Peyer's patch (tissue), 4 donors: ENCODE measurements around the gene NUTM2D. TPM values are rescaled to one million over a fixed set of nuclear protein-coding genes. Genes with fewer than 3 reads are reported as not detected.
"Not testable (repeated sequence)": the region's sequence is repeated elsewhere in the genome, so short reads cannot be mapped to it uniquely, and the experiment has no call there.

Experiments used
- DNase-seq, 3 donors: peaks; one replicate each; pipeline ENCODE4 v3.0.0-alpha.2; 2017 to 2019
- H3K27ac ChIP-seq, 4 donors: fragments of 200-600 bp; sonication (generic); one replicate each; pipeline ENCODE4 v1.5.1; 2016 to 2019
- H3K27me3 ChIP-seq, 2 donors: fragments of 200-600 bp; sonication (generic); one replicate each; pipeline ENCODE4 v1.5.1; 2019
- H3K36me3 ChIP-seq, 3 donors: fragments of 200-600 bp; sonication (generic); one replicate each; pipeline ENCODE4 v1.5.1; 2016 to 2019
- H3K4me1 ChIP-seq, 4 donors: fragments of 200-600 bp; sonication (generic); one replicate each; pipeline ENCODE4 v1.5.1; 2016 to 2019
- H3K4me3 ChIP-seq, 4 donors: fragments of 200-600 bp; sonication (generic); 1 replicate in 3 of 4; 2 replicates in 1 of 4; pipeline ENCODE4 v1.5.1; 2016 to 2019; ENCODE audit warnings: mild to moderate bottlenecking in 1 of 4
- H3K9me3 ChIP-seq, 4 donors: fragments of 200-600 bp; sonication (generic); one replicate each; pipeline ENCODE4 v1.5.1; 2016 to 2019; ENCODE audit warnings: mild to moderate bottlenecking in 1 of 4
- total RNA-seq, 4 donors: library from RNA; depleted of rRNA; stranded (reverse); fragments of >200 nt; gene quantifications; one replicate each; pipeline ENCODE4 v1.1.0, GENCODE V29; 2016

The NUTM2D gene
- total RNA-seq = 1 to 10 TPM in 3 of 4 donors, not detected in 1; 1.6 to 9.3 (median 3.4) TPM

- H3K27me3 ChIP-seq, H3K36me3 ChIP-seq, DNase-seq, H3K9me3 ChIP-seq, H3K4me1 ChIP-seq, H3K27ac ChIP-seq, H3K4me3 ChIP-seq: not testable (repeated sequence)
Observed at GRCh38 chr10:87357444-87357843, at the start of gene NUTM2D. Gene NUTM2D, plus strand, starts transcription at chr10:87357744. Its CDS starts 522 bp downstream, at chr10:87358266.

DNA sequence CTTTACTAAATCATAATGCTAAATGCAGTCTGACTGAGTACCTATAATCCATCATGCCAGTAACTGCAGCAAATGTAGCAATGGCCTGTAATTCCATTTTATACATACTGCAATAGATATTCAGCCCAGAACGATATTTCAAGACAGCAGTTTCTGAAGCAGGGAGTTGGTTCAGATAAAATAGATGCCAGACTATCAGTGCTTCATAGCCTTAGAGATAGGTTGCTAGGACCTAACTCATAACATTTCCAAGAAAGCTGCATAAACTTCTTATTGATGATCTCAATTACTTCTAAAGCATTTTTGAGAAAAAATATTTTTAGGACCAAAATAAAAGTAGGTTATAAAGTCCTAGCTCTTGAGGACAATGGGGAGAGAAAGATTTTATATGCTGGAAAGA lies 48.8 kb upstream of the NUTM2D start:
- H3K4me3 ChIP-seq, H3K36me3 ChIP-seq, H3K4me1 ChIP-seq, H3K9me3 ChIP-seq, H3K27ac ChIP-seq, H3K27me3 ChIP-seq, DNase-seq: not testable (repeated sequence)

DNA sequence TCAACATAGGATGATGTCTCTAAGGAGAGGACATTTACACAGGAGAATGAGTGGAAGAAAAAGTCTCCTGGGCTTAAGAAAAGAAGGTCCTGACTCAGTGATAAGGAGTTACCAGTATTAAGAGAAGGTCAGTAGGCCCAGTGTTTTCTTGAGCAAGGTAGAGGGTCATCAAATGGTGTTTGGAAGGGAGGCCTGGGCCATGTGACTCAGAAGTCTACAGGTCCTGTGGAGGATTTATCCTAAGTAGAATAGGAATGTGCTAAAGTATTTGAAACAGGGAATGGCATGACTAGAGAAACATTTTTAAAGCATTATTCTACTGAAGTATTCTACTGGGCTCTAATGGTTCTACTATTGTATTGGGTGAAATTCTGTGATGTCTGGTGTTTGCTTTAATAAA lies 47.9 kb upstream of the NUTM2D start:
- not testable (repeated sequence) for DNase-seq, H3K4me3 ChIP-seq, H3K27me3 ChIP-seq, H3K27ac ChIP-seq, H3K9me3 ChIP-seq, H3K4me1 ChIP-seq, H3K36me3 ChIP-seq

DNA sequence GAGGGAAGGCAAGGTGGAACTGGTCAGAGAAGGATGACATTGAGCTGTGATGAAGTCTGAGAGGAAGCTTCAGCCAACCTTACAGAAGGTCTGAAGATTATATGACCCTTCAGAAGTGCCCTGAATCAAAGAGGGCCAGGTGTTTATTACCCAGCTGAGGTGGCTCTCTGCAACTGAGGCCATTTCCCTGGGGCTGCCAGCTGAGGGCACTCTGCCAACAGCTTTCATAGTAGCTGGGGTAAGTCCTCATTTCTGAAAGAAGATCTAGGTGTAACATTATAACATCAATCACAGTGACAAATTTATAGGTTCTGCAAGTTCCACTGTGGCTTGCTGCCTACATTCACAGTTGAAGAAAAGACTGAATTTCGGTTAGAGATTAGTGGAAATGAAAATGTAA lies 46.0 kb upstream of the NUTM2D start:
- not testable (repeated sequence) for H3K27ac ChIP-seq, H3K36me3 ChIP-seq, DNase-seq, H3K9me3 ChIP-seq, H3K27me3 ChIP-seq, H3K4me3 ChIP-seq, H3K4me1 ChIP-seq

DNA sequence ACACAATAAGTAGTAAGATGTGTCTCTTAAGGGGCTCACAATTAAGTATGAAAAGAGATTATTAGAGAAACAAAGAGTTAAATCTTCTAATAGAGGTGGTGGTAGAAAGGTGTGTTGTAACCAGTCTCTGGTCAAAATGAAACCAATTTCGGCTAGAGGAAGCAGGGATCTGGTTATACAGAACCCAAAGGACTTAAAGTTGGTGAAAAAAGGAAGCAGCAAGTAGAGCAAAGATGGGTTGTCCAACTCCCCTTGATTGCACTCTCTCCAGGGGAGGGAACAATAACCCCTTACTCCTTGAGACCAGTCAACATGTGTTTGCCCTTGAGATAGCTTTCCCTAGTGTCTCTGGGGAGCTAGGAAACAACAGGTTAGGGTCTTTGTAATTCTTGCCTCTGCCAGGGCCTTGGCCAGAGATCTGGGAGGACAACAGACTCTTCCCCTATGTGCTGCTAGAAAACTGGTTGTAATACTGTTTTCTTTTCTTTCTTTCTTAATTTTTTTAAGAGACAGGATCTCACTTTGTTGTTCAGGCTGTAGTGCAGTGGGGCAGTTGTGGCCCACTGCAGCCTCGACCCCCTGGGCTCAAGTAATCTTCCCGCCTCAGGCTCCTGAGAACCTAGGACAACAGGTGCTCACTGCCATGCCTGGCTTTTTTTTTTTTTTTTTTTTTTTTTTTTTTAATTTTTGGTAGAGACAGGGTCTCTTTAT lies 43.7 kb upstream of the NUTM2D start:
- not testable (repeated sequence) for DNase-seq, H3K36me3 ChIP-seq, H3K27me3 ChIP-seq, H3K27ac ChIP-seq, H3K4me1 ChIP-seq, H3K9me3 ChIP-seq, H3K4me3 ChIP-seq

DNA sequence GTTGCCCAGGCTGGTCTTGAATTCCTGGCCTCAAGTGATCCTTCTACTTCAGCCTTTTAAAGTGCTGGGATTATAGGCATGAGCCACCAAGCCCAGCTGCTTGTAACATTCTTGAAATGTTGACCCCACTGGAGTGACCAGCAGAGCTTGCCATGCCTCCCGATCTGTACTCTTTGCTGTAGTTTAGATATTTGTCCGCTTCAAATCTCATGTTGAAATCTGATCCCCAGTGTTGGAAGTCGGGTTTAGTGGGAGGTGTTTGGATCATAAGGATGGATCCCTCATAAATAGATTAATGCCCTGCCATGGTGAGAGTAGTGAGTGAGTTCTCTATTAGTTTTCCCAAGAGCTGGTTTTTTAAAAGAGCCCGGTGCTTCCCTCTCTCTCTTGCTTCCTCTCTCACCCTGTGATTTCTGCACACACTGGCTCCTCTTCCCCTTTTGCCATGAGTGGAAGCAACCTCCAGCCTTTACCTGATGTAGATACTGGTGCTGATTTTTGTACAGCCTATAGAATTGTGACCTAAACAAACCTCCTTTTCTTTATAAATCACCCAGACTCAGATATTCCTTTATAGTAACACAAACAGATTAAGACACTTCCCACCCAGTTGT lies 43.1 kb upstream of the NUTM2D start:
- not testable (repeated sequence) for DNase-seq, H3K4me1 ChIP-seq, H3K9me3 ChIP-seq, H3K27me3 ChIP-seq, H3K4me3 ChIP-seq, H3K36me3 ChIP-seq, H3K27ac ChIP-seq

DNA sequence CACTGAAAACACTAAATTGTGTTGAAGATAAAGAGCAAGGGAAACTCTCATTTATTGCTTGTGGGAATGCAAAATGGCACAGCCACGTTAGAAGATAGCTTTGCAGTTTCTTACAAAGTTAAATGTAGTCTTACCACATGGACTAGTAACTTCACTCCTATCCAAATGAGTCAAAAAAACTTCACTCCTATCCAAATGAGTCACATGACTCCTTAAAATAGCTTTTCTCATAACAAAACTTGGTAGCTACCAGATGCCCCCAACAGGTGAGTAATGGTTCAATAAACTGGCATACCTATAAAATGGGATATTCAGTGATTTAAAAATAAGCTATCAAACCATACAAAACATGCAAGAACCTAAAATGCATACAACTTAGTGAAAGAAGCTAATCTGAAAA lies 36.0 kb upstream of the NUTM2D start:
- H3K9me3 ChIP-seq, H3K27me3 ChIP-seq, H3K4me3 ChIP-seq: not testable (repeated sequence)

DNA sequence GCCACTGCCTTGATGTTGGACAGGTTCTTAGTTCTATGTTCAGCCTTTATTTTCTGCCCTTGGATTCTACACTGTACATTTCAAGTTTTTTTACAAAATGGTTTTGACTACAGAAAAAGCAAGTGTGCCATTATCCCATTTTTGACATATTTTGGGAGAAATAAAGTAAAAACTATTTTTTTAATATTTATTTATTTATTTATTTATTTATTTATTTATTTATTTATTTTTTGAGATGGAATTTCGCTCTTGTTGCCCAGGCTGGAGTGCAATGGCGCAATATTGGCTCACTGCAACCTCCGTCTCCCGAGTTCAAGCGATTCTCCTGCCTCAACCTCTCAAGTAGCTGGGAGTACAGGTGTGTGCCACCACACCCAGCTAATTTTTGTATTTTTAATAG lies 33.0 kb upstream of the NUTM2D start:
- DNase-seq, H3K9me3 ChIP-seq, H3K4me3 ChIP-seq, H3K36me3 ChIP-seq, H3K27me3 ChIP-seq, H3K4me1 ChIP-seq, H3K27ac ChIP-seq: not testable (repeated sequence)

More for the DNA sequence above, 36.0 kb upstream of the NUTM2D start:
- H3K36me3 ChIP-seq, H3K4me1 ChIP-seq, DNase-seq, H3K27ac ChIP-seq: not testable (repeated sequence)

DNA sequence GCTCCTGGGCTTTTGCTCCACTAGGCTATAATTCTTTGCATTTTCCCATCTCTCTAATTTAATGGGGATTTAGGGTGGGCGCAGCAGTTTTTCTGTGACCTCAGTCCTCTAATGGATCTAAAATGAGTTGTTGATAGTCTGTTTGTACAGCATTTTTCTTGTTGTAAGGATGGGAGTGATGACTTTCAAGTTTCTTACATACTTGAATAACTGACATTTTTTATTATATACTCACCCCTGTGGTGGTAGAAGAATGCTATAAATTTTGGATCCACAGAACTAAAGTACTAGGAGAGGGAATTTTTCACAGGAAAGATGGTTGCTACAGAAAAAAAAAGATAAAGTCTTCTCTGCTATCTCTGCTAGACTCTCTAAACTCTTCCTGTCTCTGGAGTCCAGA lies 29.6 kb upstream of the NUTM2D start:
- not testable (repeated sequence) for H3K9me3 ChIP-seq, H3K27ac ChIP-seq, H3K36me3 ChIP-seq, DNase-seq, H3K4me3 ChIP-seq, H3K4me1 ChIP-seq, H3K27me3 ChIP-seq

DNA sequence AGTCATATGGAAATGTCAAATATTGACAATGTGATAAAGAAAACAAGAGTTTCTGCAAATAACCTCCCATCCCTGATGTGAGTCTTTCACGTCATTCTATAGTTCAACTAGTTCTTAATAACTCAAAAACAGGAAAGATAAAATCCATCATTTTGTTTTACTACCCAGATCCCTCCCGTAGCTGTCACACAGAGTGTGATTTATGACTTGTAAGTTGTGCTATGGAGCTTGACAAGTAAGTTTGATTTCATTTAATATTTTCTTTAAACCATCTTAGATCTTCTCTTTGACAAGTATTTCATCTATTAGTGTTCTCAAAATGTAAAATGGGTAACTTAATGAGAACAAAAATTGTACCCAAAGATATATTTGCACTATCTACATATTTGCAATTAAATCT lies 28.4 kb upstream of the NUTM2D start:
- H3K4me1 ChIP-seq, H3K36me3 ChIP-seq, DNase-seq, H3K9me3 ChIP-seq, H3K27me3 ChIP-seq, H3K27ac ChIP-seq, H3K4me3 ChIP-seq: not testable (repeated sequence)

GRCh38 chr10:87332687-87333086 lies 24.9 kb upstream of the NUTM2D start:
- not testable (repeated sequence) for H3K4me1 ChIP-seq, H3K36me3 ChIP-seq, H3K27ac ChIP-seq, H3K9me3 ChIP-seq, H3K27me3 ChIP-seq, H3K4me3 ChIP-seq, DNase-seq

GRCh38 chr10:87340411-87340810 lies 17.1 kb upstream of the NUTM2D start:
- H3K27me3 ChIP-seq, H3K27ac ChIP-seq, H3K9me3 ChIP-seq, H3K36me3 ChIP-seq, DNase-seq, H3K4me3 ChIP-seq: not testable (repeated sequence)
- H3K4me1 ChIP-seq = peaks cover 0 to 12% (median 0%) of the 10 kb centered on the region in 4 donors

DNA sequence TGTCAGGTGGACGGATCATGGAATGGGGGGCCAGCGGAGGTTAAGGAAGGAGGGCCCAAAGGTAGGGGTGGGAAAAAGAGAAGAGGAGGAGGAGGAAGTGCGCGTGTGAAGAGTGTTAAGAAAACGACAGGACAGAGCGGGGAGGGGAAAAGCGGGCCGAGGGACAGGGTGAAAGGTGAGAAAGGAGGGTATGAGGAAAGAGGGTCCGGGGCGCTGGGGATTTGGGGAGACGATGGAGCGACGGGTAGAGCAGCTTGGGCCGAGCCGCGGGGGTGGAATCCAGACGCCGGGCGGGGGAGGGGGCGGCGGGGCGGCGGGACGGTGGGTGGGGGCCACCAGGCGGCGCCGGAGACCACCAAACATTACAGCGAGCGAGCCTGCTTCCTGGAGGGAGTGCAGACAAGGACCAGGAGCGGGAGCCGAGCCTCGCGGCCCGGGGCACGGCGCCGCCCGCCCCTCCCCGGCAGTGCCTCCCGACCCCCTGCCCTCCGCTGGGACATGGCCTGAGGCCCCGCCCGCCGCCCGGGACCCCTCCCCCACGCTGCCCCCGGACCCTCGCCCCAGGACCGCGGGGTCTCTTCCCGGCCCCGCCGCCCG lies 15.9 kb upstream of the NUTM2D start:
- peak overlapping the region; percentile 56 to 70 (median 64) for H3K4me3 ChIP-seq
- H3K36me3 ChIP-seq, H3K9me3 ChIP-seq, H3K27me3 ChIP-seq: not testable (repeated sequence)
- DNase-seq = peak in 2 of 3 donors; percentile 16 to 54
- H3K27ac ChIP-seq = peak overlapping the region; percentile 81 to 95 (median 88)
- H3K4me1 ChIP-seq = peaks cover 0 to 12% (median 0%) of the 10 kb centered on the region in 4 donors
